Tibial nerve (tissue), 4 donors: Measurements from ENCODE around the gene ADAP1. TPM values are rescaled to one million over a fixed set of nuclear protein-coding genes. Genes with fewer than 3 reads are reported as not detected.

Source experiments
- DNase-seq, 2 donors: peaks; one replicate each; pipeline ENCODE4 v3.0.0-alpha.2; 2019; ENCODE audit warnings: low spot score in 2 of 2
- H3K27ac ChIP-seq, 4 donors: fragments of 200-600 bp; sonication (generic) in 3 of 4; one replicate each; pipeline ENCODE4 v1.5.1; 2017 to 2019; ENCODE audit warnings: mild to moderate bottlenecking in 1 of 4
- H3K27me3 ChIP-seq, 2 donors: fragments of 200-600 bp; sonication (generic) in 1 of 2; one replicate each; pipeline versions ENCODE4 v1.5.1 to v1.6.0; 2017 to 2019
- H3K36me3 ChIP-seq, 3 donors: fragments of 200-600 bp; sonication (generic); one replicate each; pipeline ENCODE4 v1.5.1; 2018 to 2019
- H3K4me1 ChIP-seq, 4 donors: fragments of 200-600 bp; sonication (generic) in 3 of 4; one replicate each; pipeline ENCODE4 v1.5.1; 2017 to 2019
- H3K4me3 ChIP-seq, 4 donors: fragments of 200-600 bp; sonication (generic) in 3 of 4; one replicate each; pipeline ENCODE4 v1.5.1; 2017 to 2019; ENCODE audit warnings: mild to moderate bottlenecking in 1 of 4, moderate library complexity in 1 of 4
- H3K9me3 ChIP-seq, 4 donors: fragments of 200-600 bp; sonication (generic) in 3 of 4; one replicate each; pipeline ENCODE4 v1.5.1; 2017 to 2019
- CTCF ChIP-seq, 5 experiments: fragments of 200-600 bp in 3 of 5; fragments of 450-650 bp in 2 of 5; sonication (generic) in 3 of 5; IDR thresholded peaks; one replicate each; pipeline ENCODE4 v1.5.1; 2016 to 2019; ENCODE audit warnings: antibody characterized with exemption in 5 of 5, mild to moderate bottlenecking in 3 of 5, moderate library complexity in 2 of 5
- EP300 ChIP-seq, 2 donors: sonication (generic); formaldehyde crosslinking; IDR thresholded peaks; one replicate each; pipeline ENCODE4 v1.6.1; 2017; ENCODE audit warnings: antibody characterized with exemption in 2 of 2, mild to moderate bottlenecking in 1 of 2
- POLR2A ChIP-seq, 2 donors: fragments of 450-650 bp; IDR thresholded peaks; one replicate each; pipeline ENCODE4 v1.6.1; 2017; ENCODE audit warnings: antibody characterized with exemption in 2 of 2, mild to moderate bottlenecking in 2 of 2, moderate library complexity in 2 of 2
- WGBS, 2 donors: methylation state at CpG; one replicate each; pipeline ENCODE4 v1.1.5; 2018; 5-methylcytosine and 5-hydroxymethylcytosine counted together
- total RNA-seq, 4 donors: library from RNA; depleted of rRNA; stranded (reverse); fragments of >200 nt; gene quantifications; one replicate each; pipeline ENCODE4 v1.1.0, GENCODE V29; 2016

Gene ADAP1
- total RNA-seq, 4 donors from 2014 or later = 29.3 to 53.0 (median 39.6) TPM

GRCh38 chr7:975702-976473 is 21.4 kb upstream of the ADAP1 start:
- DNase-seq = no peak
- no peaks in the 10 kb centered on the region for H3K27me3 ChIP-seq
- 48 to 59% methylated on average over 26 to 28 of the region's 28 CpGs for WGBS, 2 donors
- no peaks in the 10 kb centered on the region for H3K9me3 ChIP-seq
- peak overlapping the region; percentile 76 to 97 (median 92) for H3K27ac ChIP-seq
- TF ChIP-seq POLR2A (IDR thresholded peaks at IDR 0.05) (no peak), EP300 (IDR thresholded peaks at IDR 0.05) (no peak), CTCF (IDR thresholded peaks at IDR 0.05) (no peak)
- peaks cover 0 to 21% (median 8%) of the 10 kb centered on the region in 3 donors for H3K36me3 ChIP-seq
- peak overlapping the region; percentile 64 to 99 (median 81) for H3K4me3 ChIP-seq
- H3K4me1 ChIP-seq = peaks cover 0 to 58% (median 40%) of the 10 kb centered on the region in 4 donors

GRCh38 chr7:974820-975681 is 20.6 kb upstream of the ADAP1 start, which contains the start of gene COX19:
TSS of gene COX19 (minus strand) at chr7:975549. CDS start at chr7:975509, 40 bp downstream.
- Histone ChIP-seq H3K27ac (peak within 1 kb of the TSS; percentile 76 to 97 (median 92)), H3K4me3 (peak within 1 kb of the TSS; percentile 64 to 99 (median 81)), H3K36me3 (peaks cover 0 to 27% (median 8%) of the 10 kb centered on the region in 3 donors), H3K4me1 (peaks cover 0 to 61% (median 44%) of the 10 kb centered on the region in 4 donors), H3K27me3 (no peaks in the 10 kb centered on the region), H3K9me3 (no peaks in the 10 kb centered on the region)
- peak; percentile 31 to 91 for TF ChIP-seq EP300 (IDR thresholded peaks at IDR 0.05)
- peak in 1 of 5 experiments; percentile 26 for TF ChIP-seq CTCF (IDR thresholded peaks at IDR 0.05)
- peak in 1 of 2 donors; percentile 74 for TF ChIP-seq POLR2A (IDR thresholded peaks at IDR 0.05)
- peak; percentile 67 to 69 for DNase-seq
- WGBS, 2 donors = 0% methylated on average over 22 to 41 of the region's 78 CpGs

GRCh38 chr7:974172-974571 is 19.7 kb upstream of the ADAP1 start:
- no peaks in the 10 kb centered on the region for H3K9me3 ChIP-seq
- 29% methylated on average over 7 of the region's 7 CpGs for WGBS, 2 donors
- no peak for DNase-seq
- peak overlapping the region; percentile 64 to 99 (median 81) for H3K4me3 ChIP-seq
- peaks cover 0 to 66% (median 44%) of the 10 kb centered on the region in 4 donors for H3K4me1 ChIP-seq
- no peak for TF ChIP-seq CTCF (IDR thresholded peaks at IDR 0.05)
- no peaks in the 10 kb centered on the region for H3K27me3 ChIP-seq
- peak overlapping the region in 3 of 4 donors; percentile 88 to 97 (median 96) for H3K27ac ChIP-seq
- H3K36me3 ChIP-seq = peaks cover 0 to 36% (median 13%) of the 10 kb centered on the region in 3 donors

GRCh38 chr7:973312-973711 is 18.8 kb upstream of the ADAP1 start:
- H3K4me3 ChIP-seq = no peak overlapping the region
- peaks cover 0 to 45% (median 22%) of the 10 kb centered on the region in 3 donors for H3K36me3 ChIP-seq
- H3K27me3 ChIP-seq = no peaks in the 10 kb centered on the region
- H3K4me1 ChIP-seq = peaks cover 0 to 72% (median 43%) of the 10 kb centered on the region in 4 donors
- WGBS, 2 donors = 80 to 85% methylated on average over 9 of the region's 9 CpGs
- no peak for DNase-seq
- no peaks in the 10 kb centered on the region for H3K9me3 ChIP-seq
- no peak for TF ChIP-seq POLR2A (IDR thresholded peaks at IDR 0.05)
- H3K27ac ChIP-seq = peak overlapping the region in 3 of 4 donors; percentile 5 to 88 (median 58)

GRCh38 chr7:972676-973309 is 18.3 kb upstream of the ADAP1 start:
- WGBS, 2 donors = 50 to 56% methylated on average over 10 of the region's 10 CpGs
- TF ChIP-seq CTCF (IDR thresholded peaks at IDR 0.05) (no peak), EP300 (IDR thresholded peaks at IDR 0.05) (no peak), POLR2A (IDR thresholded peaks at IDR 0.05) (no peak)
- Histone ChIP-seq H3K27me3 (no peaks in the 10 kb centered on the region), H3K36me3 (peaks cover 2 to 50% (median 27%) of the 10 kb centered on the region in 3 donors), H3K4me3 (no peak overlapping the region), H3K27ac (peak overlapping the region in 3 of 4 donors; percentile 3 to 88 (median 58)), H3K4me1 (peaks cover 0 to 74% (median 41%) of the 10 kb centered on the region in 4 donors), H3K9me3 (no peaks in the 10 kb centered on the region)
- no peak for DNase-seq
